D721Med (cell line): Measurements from ENCODE around the gene MNT.

Experiments
- DNase-seq: peaks from one replicate; pipeline ENCODE4 v3.0.0; 2011; ENCODE audit warnings: low spot score; ENCODE audit not compliant: insufficient read length
- FAIRE-seq: peaks from 2 replicates; lab custom pipeline; 2011; peaks lifted over from hg19 to GRCh38; lab: Jason Lieb, UNC
- CTCF ChIP-seq: IDR thresholded peaks from 2 replicates; pipeline ENCODE4 v1.5.1; 2012; ENCODE audit warnings: mild to moderate bottlenecking, control low read depth; ENCODE audit not compliant: insufficient read depth; ENCODE audit errors: missing control alignments

The MNT gene

GRCh38 chr17:2377659-2378058, 23.2 kb downstream of the MNT start:
- FAIRE-seq (no peak), DNase-seq (no peak)
- no peak for TF ChIP-seq CTCF

- DNase-seq (no peak), FAIRE-seq (no peak)
Observed at GRCh38 chr17:2376107-2376506, 24.8 kb downstream of the MNT start.

GRCh38 chr17:2375406-2375805, 25.5 kb downstream of the MNT start:
- no peak for TF ChIP-seq CTCF
- DNase-seq = no peak
- FAIRE-seq = no peak

More at GRCh38 chr17:2376107-2376506, 24.8 kb downstream of the MNT start:
- no peak for TF ChIP-seq CTCF

GRCh38 chr17:2374549-2375285, 26.1 kb downstream of the MNT start:
- FAIRE-seq = no peak
- TF ChIP-seq CTCF = no peak
- no peak for DNase-seq

- DNase-seq = no peak
- TF ChIP-seq CTCF = no peak
- no peak for FAIRE-seq
Observed at GRCh38 chr17:2373179-2373578, 27.7 kb downstream of the MNT start.

GRCh38 chr17:2372681-2373080, 28.2 kb downstream of the MNT start:
- DNase-seq = no peak
- no peak for FAIRE-seq
- no peak for TF ChIP-seq CTCF

- no peak for FAIRE-seq
- no peak for TF ChIP-seq CTCF
Observed at GRCh38 chr17:2372180-2372579, 28.7 kb downstream of the MNT start.

More at GRCh38 chr17:2372180-2372579, 28.7 kb downstream of the MNT start:
- no peak for DNase-seq
